Measurements from ENCODE around the gene RPS4Y1. TPM values are rescaled to one million over a fixed set of nuclear protein-coding genes. Genes with fewer than 3 reads are reported as not detected.

The RPS4Y1 gene
- total RNA-seq, 1 donor from 2014 or later, result not detected

DNA sequence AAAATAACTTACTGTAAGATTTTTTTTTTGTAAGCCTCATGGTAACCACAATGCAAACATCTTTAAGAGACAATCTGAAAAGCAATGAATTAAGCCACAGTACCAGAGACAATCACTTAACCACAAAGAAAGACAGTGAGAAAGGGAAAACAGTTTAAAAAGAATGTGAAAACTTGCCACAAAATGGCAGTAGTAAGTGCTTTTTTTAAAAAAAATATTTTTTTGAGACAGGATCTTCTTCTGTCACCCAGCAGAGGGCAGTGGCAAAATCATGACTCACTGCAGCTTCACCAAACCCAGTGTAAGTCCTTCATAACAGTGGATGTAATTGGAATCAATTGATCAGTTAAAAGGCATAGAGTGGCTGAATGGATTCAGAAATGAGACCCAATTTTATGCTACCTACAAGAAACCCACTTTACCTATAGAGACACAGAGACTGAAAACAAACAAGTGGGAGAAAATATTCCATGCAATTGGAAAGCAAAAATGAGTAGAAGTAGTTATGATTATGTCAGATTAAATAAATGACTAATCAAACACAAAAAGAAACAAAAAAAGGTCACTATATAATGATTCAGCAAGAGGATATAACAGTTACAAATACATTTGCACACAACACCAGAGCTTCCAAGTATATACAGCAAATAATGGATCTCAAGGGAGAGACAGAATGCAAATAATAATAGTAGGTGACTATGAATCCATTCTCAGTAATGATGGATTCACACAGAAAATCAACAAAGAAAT is 71.8 kb downstream of the RPS4Y1 start:
- Mint-ChIP-seq H3K9me3 (no peaks in the 10 kb centered on the region), H3K27me3 (no peaks in the 10 kb centered on the region), H3K4me3 (no peak overlapping the region), H3K4me1 (ENCODE audit: unreplicated experiment) (no peaks in the 10 kb centered on the region), H3K36me3 (no peaks in the 10 kb centered on the region), H3K27ac (no peak overlapping the region)
- DNase-seq (ENCODE audit: extremely low spot score, unreplicated experiment), result no peak
- TF ChIP-seq, protein P1, sequence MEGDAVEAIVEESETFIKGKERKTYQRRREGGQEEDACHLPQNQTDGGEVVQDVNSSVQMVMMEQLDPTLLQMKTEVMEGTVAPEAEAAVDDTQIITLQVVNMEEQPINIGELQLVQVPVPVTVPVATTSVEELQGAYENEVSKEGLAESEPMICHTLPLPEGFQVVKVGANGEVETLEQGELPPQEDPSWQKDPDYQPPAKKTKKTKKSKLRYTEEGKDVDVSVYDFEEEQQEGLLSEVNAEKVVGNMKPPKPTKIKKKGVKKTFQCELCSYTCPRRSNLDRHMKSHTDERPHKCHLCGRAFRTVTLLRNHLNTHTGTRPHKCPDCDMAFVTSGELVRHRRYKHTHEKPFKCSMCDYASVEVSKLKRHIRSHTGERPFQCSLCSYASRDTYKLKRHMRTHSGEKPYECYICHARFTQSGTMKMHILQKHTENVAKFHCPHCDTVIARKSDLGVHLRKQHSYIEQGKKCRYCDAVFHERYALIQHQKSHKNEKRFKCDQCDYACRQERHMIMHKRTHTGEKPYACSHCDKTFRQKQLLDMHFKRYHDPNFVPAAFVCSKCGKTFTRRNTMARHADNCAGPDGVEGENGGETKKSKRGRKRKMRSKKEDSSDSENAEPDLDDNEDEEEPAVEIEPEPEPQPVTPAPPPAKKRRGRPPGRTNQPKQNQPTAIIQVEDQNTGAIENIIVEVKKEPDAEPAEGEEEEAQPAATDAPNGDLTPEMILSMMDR (conservative IDR thresholded peaks at IDR 0.05), result no peak

Other genes starting within 250 kb of the RPS4Y1 start
- not detected in 2 replicates for gene SRY, start 53.9 kb upstream of the RPS4Y1 start, total RNA-seq (ENCODE audit: low replicate concordance)
- gene ZFY, start 93.8 kb downstream of the RPS4Y1 start, total RNA-seq (ENCODE audit: low replicate concordance), result not detected in 2 replicates